ENCODE results near the gene DCTN4.

DCTN4 gene

DNA sequence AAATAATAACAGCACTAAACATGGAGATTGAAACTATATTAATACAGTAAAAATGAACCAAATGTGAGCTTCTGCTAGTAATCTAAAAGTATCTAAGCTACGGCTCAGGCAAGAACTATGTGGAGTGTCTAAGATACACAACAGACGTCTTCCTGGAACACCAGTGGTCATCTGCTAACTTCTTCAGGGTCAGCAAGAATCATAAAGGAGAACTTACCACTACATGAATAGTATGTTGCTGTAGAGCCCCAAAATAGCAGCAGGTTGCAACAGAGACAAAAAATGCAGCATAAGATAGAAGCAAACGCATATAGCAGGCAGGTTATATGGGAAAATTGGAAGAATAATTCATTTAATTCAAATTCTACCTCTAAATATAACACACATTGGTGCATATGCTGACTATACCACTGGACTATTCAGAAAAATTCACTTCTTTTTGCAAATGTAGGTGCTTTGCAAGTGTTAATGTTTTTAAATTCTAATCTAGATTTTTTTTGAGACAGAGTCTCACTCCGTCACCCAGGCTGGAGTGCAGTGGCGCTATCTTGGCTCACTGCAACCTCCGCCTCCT, 27.1 kb downstream of the DCTN4 start:
- no peak for DNase-seq

DNA sequence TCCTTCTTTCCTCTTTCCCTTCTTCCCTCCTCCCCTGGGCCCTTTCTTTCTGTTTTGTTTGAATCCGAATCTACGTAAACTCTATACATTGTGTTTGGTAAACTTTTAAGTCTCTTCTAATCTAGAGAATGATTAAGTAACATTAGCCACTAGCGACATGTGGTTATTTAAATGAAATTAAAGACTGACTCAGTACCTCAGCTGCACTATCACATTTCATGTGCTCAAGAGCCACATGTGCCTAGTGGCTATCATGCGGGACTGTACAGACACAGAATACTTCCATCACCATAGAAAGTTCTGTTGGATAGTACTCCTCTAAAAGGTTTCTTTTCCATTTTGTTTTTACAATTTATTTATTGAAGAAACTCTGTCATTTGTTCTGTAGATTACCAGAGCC, 29.0 kb downstream of the DCTN4 start:
- no peak for DNase-seq

GRCh38 chr5:150723845-150724244, 35.0 kb downstream of the DCTN4 start:
- DNase-seq, result no peak

- DNase-seq, result no peak
Observed at GRCh38 chr5:150710165-150710564, 48.7 kb downstream of the DCTN4 start.

DNA sequence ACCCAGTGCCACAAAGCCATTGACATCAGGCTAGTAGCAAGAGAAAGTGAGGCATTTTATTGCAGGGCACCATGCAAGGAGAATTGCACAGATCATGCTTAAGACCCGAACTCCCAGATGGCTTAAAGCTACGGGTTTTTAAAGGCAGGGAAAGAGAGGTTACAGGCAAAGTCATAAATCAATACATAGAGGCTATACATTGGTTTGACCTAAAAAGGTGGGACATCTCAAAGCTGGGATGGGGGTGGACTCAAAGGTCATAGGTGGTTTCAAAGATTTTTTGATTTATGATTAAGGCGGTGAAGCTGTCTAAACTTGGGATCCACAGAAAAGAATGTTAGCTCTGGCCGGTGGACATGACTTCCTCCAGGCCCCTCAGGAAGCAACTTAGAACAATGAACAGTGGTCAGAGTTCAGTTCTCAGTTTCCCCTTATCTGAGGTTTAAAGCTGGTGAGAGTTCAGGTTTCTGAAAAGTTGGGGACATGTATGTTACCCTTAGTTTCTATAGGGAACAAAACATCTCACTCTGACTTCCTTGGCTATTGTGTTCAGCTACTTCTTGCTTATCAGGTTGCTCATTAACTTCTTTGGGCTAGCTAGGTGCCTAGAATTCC, 51.9 kb downstream of the DCTN4 start:
- DNase-seq, result no peak

GRCh38 chr5:150703762-150704161, 55.1 kb downstream of the DCTN4 start:
- no peak for DNase-seq

GRCh38 chr5:150700594-150701377, 58.0 kb downstream of the DCTN4 start, which contains the start of gene RBM22:
Gene RBM22 (minus strand): TSS chr5:150701062. CDS start chr5:150700985, 77 bp downstream.
- peak; percentile 91 for DNase-seq

GRCh38 chr5:150700246-150700593, 58.6 kb downstream of the DCTN4 start:
- DNase-seq, result no peak

DNA sequence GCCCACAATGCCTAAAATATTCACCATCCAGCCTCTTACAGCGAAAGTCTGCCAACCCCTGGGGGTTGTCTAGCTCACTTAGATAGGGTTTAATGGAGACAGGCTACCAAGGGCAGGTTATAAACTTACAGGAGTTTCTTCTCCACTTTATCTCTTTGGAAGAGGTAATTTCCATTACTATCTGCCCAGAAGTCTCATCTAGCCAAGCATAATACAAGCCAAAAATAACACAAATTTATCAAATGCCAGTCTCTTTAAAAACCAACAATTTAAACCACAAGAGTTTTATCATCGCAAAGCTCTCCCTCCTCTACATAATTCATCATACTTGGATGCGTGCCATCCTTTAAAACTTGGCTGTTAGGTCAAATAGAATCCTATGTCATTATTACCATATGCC, 64.2 kb downstream of the DCTN4 start:
- no peak for DNase-seq

- DNase-seq, result no peak
Observed at GRCh38 chr5:150692276-150692675, 66.5 kb downstream of the DCTN4 start.

GRCh38 chr5:150690760-150691159, 68.1 kb downstream of the DCTN4 start:
- DNase-seq, result no peak

DNA sequence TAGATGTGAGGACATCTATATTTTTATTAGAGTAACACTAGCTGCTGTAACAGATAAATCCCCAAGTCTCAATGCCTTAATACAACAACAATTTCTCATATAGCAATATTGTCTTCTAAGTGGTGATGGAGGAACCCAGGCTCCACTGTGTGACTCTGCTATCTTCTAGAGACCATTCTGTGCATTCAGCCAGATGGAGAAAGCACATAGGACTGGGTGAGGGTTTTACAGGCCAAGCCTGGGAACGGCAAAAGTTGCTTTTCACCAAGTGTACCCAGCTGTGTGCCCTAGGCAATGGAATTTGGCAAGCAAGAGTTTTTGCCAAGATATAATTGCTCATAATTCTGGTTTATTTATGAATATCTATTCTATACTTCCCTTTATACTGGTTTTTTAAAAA, 69.7 kb downstream of the DCTN4 start:
- no peak for DNase-seq

DNA sequence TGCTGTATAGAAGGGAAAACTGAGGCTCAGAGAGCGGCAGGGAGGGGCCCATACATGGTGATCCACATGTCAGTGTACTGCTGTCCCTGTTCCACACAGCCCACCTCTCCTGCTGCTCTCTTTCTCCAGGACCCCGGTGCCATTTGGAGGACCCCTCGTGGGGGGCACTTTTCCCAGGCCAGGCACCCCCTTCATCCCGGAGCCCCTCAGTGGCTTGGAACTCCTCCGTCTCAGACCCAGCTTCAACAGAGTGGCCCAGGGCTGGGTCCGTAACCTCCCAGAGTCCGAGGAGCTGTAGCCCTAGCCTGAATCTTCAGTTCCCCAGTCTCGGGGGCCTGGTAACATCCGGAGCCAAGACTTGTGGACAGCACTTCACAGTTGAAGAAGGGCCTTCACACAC, 82.2 kb downstream of the DCTN4 start:
- DNase-seq, result no peak

DNA sequence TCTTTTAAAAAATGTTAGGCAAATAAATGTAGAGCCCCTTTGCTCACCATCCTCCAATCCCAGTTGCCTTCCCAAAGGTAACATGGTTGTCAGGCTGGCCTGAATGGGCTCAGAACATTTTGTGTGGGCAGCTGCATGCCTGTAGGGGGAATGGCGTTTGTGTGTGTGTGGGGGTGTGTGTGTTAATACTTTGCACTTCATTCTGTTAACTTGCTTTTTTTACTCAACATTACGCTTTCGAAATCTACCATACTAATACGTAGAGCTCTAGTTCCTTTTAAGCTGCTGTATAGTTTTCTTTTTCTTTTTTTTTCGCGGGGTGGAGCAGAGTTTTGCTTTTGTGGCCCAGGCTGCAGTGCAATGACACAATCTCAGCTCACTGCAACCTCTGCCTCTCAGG, 83.7 kb downstream of the DCTN4 start:
- no peak for DNase-seq

- DNase-seq, result no peak
Observed at GRCh38 chr5:150674341-150674821, 84.4 kb downstream of the DCTN4 start.

GRCh38 chr5:150672884-150673275, 85.9 kb downstream of the DCTN4 start:
- no peak for DNase-seq

GRCh38 chr5:150672237-150672883, 86.5 kb downstream of the DCTN4 start:
- no peak for DNase-seq

GRCh38 chr5:150671509-150672236, 87.1 kb downstream of the DCTN4 start:
- DNase-seq, result no peak

DNA sequence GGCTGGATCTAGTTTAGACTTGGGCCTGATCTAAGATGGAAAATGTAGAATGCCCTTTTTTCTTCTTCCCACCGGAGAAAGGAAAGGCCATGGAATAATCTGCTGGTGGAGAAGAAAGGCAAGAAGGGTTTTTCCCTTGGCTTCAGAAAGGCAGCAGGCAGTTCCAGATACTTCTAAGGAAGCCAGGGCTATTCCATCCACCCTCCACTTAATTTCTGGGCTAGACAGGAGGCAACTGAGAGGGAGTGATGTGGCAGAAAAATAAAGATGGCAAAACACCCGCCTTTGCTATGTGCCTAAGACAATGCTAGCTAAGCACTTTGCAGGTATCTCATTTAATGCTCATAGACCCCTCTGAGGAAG, 87.9 kb downstream of the DCTN4 start:
- DNase-seq, result no peak

GRCh38 chr5:150670275-150670947, 88.4 kb downstream of the DCTN4 start:
- DNase-seq, result no peak

GRCh38 chr5:150665044-150665443, 93.8 kb downstream of the DCTN4 start:
- no peak for DNase-seq

- DNase-seq, result no peak
Observed at GRCh38 chr5:150663936-150664335, 94.9 kb downstream of the DCTN4 start.

Measured in CD4-positive, alpha-beta T cell treated with Interleukin-15 for 1 hour (primary cell).